Umbilical cord (tissue), 2 donors: ENCODE results near the gene PIK3AP1. TPM values are rescaled to one million over a fixed set of nuclear protein-coding genes. Genes with fewer than 3 reads are reported as not detected.
"Not testable (repeated sequence)": the region's sequence is repeated elsewhere in the genome, so short reads cannot be mapped to it uniquely, and the experiment has no call there.

Source experiments
- DNase-seq: peaks from one replicate; pipeline ENCODE4 v3.0.0-alpha.2; 2015; ENCODE audit warnings: low spot score
- total RNA-seq: library from RNA; depleted of rRNA; stranded (reverse); fragments of >200 nt; gene quantifications from one replicate; pipeline ENCODE4 v1.2.3, GENCODE V29; 2014; ENCODE audit warnings: low replicate concordance; ENCODE audit not compliant: insufficient read depth

PIK3AP1 gene
- total RNA-seq, 1 donor from 2014 or later, result 18.3 TPM

- DNase-seq, result no peak
Measured at GRCh38 chr10:96578022-96578421, 142.3 kb downstream of the PIK3AP1 start.

GRCh38 chr10:96577069-96577468 lies 143.2 kb downstream of the PIK3AP1 start:
- DNase-seq, result no peak

GRCh38 chr10:96576277-96576980 lies 143.9 kb downstream of the PIK3AP1 start:
- no peak for DNase-seq

GRCh38 chr10:96574564-96574963 lies 145.8 kb downstream of the PIK3AP1 start:
- not testable (repeated sequence) for DNase-seq

- no peak for DNase-seq
Measured at GRCh38 chr10:96573036-96573435, 147.3 kb downstream of the PIK3AP1 start.

DNA sequence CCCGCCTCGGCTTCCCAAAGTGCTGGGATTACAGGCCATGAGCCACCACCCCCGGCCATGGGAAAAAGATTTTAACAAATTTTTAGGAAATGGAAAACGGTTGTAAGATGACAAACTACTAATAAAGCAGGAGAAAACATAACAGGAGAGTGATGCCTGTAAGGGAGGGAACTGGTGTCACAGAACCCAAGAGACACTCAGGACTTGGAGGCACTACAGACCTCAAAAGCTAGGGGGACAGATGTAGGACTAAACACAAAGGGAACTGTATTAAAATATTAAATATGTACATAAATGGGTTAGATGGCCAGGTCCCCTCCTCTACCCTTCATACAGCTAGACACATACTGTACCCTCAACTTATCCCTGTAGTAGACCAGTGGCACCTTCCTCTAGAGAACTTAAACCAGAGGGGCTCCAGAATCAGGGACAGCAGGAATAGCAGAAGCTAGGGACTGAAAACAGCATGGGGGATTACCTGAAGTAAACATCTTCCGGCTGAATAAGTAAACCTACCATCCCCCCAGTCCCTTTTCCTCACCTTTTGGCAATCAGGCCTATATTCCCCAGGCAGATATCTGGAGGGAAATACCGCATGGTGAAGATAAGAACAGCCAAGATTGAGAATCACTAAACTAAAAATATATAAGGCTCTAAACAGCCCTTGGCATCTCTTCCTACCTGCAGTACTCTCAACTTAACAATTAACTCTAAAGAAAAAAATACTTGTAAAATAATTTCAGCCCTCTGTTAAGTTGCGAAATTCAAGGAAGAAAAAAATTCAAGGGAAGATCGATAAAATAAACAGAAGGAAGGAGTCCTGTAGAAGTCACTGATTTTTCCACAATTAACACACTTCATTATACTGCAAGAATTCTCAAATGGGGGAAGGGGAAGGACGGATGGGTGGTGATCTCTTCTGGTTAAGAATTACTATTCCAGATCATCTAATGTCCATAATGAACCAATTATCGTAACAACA lies 149.0 kb downstream of the PIK3AP1 start:
- no peak for DNase-seq

- DNase-seq, result no peak
Measured at GRCh38 chr10:96570511-96570910, 149.8 kb downstream of the PIK3AP1 start.

DNA sequence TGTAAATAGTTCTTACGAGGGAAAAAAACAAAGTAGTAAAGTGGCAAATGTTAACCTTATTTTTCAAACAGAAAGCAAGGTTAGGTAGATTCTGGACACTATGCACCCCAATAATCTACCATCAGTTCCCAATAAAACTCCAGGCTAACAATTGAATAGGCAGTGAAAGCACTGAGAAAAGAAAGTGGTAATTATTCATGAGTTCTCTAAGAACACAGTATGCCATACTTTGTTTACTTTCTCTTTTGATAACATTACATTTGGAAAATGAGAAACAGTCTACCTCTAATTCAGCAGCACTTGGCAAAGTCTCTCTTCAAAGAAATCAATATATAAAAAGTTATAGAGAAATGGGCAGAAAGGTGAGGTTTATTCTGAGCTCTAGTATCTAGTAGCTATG lies 151.9 kb downstream of the PIK3AP1 start:
- DNase-seq, result no peak

DNA sequence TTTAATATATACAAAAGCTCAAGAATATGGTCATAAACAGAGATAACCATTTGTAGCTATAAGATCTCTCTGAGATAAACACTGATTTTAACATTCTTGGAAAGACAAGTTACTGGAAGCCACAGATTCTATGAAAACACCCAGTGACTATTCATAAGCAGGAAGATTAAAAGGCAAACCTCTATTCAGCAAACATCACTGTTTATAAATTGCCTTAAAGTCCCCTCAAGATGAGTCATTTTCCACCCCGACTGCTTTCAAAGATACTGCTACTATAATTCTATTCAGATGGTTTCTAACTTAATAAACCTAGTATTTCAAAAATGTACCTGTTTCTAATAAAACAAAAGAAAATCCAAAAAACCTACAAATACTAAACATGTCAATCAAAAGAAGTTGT lies 154.5 kb downstream of the PIK3AP1 start:
- no peak for DNase-seq

DNA sequence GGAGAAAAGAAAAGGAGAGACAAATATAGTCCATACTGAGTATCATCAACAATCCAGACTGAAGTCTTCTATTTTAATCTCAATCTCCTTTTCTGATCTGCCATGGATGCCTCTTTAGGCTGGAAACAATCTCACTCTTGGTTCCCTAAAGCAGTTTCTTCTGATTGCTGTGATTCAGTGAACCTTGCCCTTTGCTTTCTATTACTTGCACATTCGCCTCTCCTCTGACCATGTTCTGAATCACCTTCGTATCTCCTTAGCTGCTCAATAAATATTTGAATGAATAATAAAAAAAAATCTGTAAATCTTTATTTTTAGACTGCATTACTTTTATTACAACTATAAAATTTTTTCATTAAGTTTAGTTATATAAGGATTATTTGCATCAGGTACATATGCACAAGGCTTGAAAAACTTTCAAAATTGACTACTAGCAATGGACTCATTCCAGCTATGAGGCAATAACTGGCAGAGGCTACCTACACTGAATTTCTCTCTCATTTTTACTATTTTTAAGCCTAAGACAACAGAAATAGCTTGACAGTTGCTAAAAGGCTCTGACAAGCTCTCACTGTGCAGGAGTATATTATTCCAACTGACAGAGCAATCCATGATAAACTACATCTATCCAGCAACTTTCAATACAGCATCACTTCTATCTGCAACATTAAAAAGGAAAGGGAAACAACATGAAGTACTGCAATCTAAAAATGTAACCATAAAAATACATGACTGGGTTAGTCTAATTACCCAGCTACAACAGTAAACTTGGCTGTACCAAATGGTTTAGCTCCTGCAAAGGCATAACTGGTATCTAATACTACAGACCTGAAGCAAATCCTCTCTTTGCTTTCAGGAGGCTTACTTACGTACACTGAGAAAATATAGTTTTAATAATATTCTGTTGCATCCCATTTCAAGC lies 159.1 kb downstream of the PIK3AP1 start:
- no peak for DNase-seq

- DNase-seq, result no peak
Measured at GRCh38 chr10:96560489-96560888, 159.8 kb downstream of the PIK3AP1 start.

GRCh38 chr10:96556003-96556402 lies 164.3 kb downstream of the PIK3AP1 start:
- DNase-seq, result no peak

DNA sequence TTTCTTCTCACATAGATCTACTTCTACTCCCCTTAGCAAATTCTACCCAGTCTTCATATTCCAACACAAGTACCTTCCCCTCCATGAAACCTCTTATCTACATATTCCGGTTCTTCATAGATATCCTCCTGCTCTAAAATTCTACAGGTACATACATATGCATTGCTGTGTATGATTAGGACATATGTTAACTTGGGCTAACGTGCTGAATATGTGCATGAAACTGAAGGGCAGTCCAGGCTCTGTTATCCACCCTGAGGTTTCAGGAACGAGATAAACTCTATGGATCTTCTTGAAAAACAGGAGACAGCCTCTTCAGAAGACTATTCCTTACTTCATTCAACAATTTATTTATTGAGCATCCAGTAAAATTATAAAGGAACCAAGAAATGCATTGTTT lies 165.0 kb downstream of the PIK3AP1 start:
- DNase-seq, result no peak

DNA sequence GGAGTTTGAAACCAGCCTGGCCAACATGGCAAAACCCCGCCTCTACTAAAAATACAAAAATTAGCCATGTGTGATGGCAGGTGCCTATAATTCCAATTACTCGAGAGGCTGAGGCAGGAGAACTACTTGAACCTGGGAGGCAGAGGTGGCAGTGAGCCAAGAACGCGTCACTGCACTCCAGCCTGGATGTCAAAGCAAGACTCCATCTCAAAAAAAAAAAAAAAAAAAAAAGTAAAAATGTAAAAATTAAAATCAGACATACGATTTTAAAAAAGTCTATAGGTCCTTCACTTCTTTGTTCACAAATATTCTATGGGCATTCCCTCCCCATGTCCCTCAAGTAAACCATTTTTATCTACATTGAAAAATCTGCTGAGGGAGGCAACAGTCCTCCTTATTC lies 171.7 kb downstream of the PIK3AP1 start:
- no peak for DNase-seq

GRCh38 chr10:96545558-96545957 lies 174.8 kb downstream of the PIK3AP1 start:
- DNase-seq, result not testable (repeated sequence)

Other genes starting within 250 kb of the PIK3AP1 start
- gene TLL2, start 206.6 kb downstream of the PIK3AP1 start, total RNA-seq, result 1.2 TPM
- 159 TPM for gene TM9SF3, start 133.5 kb downstream of the PIK3AP1 start, total RNA-seq
- 124 TPM for gene LCOR, start 111.8 kb upstream of the PIK3AP1 start, total RNA-seq